Measurements from ENCODE around the gene VPS29.
A peak's percentile ranks its signal among the peaks of the same experiment; 100 is the strongest.
"Not testable (repeated sequence)": the region's sequence is repeated elsewhere in the genome, so short reads cannot be mapped to it uniquely, and the experiment has no call there.

VPS29 gene

GRCh38 chr12:110528277-110528839, 26.4 kb upstream of the VPS29 start:
- FAIRE-seq (peak; percentile 52), DNase-seq (ENCODE audit: insufficient read length, low spot score) (no peak)

GRCh38 chr12:110520876-110521712, 19.2 kb upstream of the VPS29 start:
- FAIRE-seq; DNase-seq (ENCODE audit: insufficient read length, low spot score): not testable (repeated sequence)

- DNase-seq (ENCODE audit: insufficient read length, low spot score); FAIRE-seq: not testable (repeated sequence)
Measured at GRCh38 chr12:110518014-110518413, 16.1 kb upstream of the VPS29 start.

GRCh38 chr12:110516995-110517394, 15.1 kb upstream of the VPS29 start:
- FAIRE-seq (no peak), DNase-seq (ENCODE audit: insufficient read length, low spot score) (no peak)

GRCh38 chr12:110514363-110514762, 12.5 kb upstream of the VPS29 start:
- FAIRE-seq (no peak), DNase-seq (ENCODE audit: insufficient read length, low spot score) (no peak)

DNA sequence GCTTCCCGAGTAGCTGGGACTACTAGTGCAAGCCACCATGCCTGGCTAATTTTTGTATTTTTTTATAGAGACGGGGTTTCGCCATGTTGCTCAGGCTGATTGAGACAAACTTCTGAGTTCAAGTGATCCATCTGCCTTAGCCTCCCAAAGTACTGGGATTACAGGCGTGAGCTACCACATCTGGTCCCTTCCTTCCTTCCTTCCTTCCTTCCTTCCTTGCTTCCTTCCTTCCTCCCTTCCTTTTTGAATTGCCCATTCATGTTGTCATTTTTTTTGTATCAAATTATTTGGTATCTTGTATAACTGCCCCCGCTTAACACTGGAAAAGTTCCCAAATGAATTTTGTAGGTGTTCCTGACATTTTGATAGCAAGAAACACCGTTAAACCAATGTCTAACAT, 11.9 kb upstream of the VPS29 start:
- no peak for DNase-seq (ENCODE audit: insufficient read length, low spot score)
- FAIRE-seq: no peak

DNA sequence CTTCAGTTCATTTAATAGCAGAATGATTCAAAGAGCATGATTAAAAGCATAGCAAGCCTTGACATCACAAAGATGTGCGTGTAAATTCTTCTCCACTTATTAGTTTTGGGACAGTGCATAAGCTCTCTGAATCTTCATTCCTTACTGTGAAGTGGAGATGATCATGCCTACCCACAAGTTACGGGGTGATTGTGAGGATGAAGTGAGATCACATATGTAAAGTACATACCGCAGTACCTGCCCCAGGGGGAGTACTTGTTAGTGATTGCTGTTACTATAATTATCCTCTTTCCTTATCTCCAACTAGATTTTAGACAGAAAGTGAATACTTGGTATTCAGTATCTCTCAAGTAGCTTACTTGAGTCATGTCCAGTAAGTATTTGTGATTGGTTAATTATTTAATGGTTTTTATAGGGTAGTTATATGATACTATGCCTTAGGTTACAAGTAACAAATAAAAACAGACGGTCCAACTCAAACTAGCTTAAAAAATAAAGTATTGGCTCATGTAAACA, 6.2 kb upstream of the VPS29 start:
- FAIRE-seq (no peak), DNase-seq (ENCODE audit: insufficient read length, low spot score) (no peak)

GRCh38 chr12:110505332-110505731, 3.4 kb upstream of the VPS29 start:
- no peak for DNase-seq (ENCODE audit: insufficient read length, low spot score)
- no peak for FAIRE-seq

GRCh38 chr12:110503432-110503831, 1.5 kb upstream of the VPS29 start:
- no peak for DNase-seq (ENCODE audit: insufficient read length, low spot score)
- no peak for FAIRE-seq

- FAIRE-seq (peak; percentile 81), DNase-seq (ENCODE audit: insufficient read length, low spot score) (peak; percentile 18)
Measured at GRCh38 chr12:110501399-110501751, 536 bp downstream of the VPS29 start.

- FAIRE-seq (no peak), DNase-seq (ENCODE audit: insufficient read length, low spot score) (no peak)
Measured at GRCh38 chr12:110498984-110499706, 2.8 kb downstream of the VPS29 start.

GRCh38 chr12:110475426-110475825, 26.5 kb downstream of the VPS29 start:
- FAIRE-seq (no peak), DNase-seq (ENCODE audit: insufficient read length, low spot score) (no peak)

DNA sequence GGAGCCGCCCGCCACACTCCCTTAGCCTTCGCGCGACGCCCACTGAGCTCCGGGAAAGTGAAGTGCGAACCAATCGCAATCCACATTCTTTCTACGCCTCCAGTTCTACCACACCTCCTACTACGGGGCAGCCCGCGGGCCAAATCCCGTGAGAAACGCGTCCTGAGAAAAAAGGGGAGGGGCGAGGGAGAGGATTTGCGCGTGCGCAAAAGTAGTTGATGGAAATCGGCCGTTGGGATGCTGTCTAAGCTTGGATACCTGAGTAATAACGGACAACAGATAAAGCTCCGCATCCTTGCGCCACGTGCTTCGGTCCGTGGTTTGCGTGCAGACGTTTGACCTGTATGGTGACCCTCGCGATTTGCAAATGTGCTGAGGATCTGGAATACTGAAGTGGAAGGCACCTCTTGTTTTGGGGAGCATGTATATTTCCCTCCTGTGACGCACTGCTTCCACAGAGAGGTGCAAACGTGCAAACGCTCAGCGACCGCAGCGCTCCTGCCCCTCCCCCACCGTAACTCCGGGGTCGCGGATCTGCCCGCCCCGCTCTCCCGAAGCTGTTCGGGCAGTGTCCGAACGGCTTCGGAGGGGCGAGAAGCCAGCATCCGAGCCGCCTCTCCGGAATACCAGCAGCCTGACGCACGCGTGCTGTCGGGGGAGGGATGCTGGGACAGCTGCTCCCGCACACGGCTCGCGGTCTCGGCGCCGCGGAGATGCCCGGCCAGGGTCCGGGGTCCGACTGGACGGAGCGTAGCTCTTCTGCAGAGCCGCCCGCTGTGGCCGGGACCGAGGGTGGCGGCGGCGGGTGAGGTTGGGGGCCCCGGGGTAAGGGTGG, 33.5 kb downstream of the VPS29 start, which contains the start of the genes FAM216A and GPN3:
TSS of gene FAM216A (plus strand) at position 632 of the 835 bp plus-strand sequence. CDS start at position 663, 31 bp downstream.
TSS of gene GPN3 (minus strand) at position 44 of the 835 bp plus-strand sequence. CDS start 54 bp downstream, outside the sequence.
- peak; percentile 99 for FAIRE-seq
- peak; percentile 82 for DNase-seq (ENCODE audit: insufficient read length, low spot score)

- DNase-seq (ENCODE audit: insufficient read length, low spot score) (no peak), FAIRE-seq (no peak)
Measured at GRCh38 chr12:110467847-110468213, 34.1 kb downstream of the VPS29 start.

DNA sequence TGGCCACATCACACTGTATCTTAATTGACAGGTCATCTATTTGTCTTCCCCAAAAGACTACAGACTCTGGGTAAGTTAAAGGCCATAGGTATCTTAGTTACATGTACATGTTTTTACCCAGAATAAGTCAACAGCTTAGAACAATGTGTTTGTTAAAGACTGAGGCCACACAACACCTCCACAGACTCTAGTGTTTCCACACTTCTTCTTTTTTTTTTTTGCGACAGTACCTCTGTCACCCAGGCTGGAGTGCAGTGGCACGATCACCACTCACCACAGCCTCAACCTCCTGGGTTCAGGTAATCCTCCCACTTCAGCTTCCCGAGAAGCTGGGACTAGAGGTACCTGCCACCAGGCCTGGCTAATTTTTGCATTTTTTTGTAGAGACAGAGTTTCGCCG, 35.1 kb downstream of the VPS29 start:
- DNase-seq (ENCODE audit: insufficient read length, low spot score) (no peak), FAIRE-seq (no peak)

GRCh38 chr12:110465765-110466164, 36.1 kb downstream of the VPS29 start:
- FAIRE-seq; DNase-seq (ENCODE audit: insufficient read length, low spot score): not testable (repeated sequence)

GRCh38 chr12:110465024-110465423, 36.9 kb downstream of the VPS29 start:
- no peak for FAIRE-seq
- no peak for DNase-seq (ENCODE audit: insufficient read length, low spot score)

GRCh38 chr12:110461189-110461588, 40.7 kb downstream of the VPS29 start:
- FAIRE-seq: not testable (repeated sequence)

DNA sequence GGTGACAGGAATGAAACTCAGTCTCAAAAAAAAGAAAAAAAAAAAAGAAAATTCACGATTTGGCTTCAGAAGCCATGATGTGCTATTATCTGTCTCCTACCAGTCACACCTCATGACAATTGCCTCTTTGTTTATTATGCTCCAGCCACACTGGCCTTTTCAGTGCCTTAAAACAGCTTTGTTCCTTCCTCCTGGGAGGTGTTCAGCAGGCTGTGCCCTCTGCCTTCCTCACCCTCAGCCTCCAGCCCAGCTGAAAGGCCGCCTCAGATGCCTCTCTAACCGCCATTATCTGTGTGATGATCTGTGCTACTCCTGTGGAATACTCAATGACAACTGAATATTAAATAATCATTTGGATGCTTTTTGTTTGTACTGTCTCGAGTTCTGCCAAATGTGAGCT, 43.2 kb downstream of the VPS29 start:
- FAIRE-seq (no peak), DNase-seq (ENCODE audit: insufficient read length, low spot score) (no peak)

More at GRCh38 chr12:110461189-110461588, 40.7 kb downstream of the VPS29 start:
- not testable (repeated sequence) for DNase-seq (ENCODE audit: insufficient read length, low spot score)

DNA sequence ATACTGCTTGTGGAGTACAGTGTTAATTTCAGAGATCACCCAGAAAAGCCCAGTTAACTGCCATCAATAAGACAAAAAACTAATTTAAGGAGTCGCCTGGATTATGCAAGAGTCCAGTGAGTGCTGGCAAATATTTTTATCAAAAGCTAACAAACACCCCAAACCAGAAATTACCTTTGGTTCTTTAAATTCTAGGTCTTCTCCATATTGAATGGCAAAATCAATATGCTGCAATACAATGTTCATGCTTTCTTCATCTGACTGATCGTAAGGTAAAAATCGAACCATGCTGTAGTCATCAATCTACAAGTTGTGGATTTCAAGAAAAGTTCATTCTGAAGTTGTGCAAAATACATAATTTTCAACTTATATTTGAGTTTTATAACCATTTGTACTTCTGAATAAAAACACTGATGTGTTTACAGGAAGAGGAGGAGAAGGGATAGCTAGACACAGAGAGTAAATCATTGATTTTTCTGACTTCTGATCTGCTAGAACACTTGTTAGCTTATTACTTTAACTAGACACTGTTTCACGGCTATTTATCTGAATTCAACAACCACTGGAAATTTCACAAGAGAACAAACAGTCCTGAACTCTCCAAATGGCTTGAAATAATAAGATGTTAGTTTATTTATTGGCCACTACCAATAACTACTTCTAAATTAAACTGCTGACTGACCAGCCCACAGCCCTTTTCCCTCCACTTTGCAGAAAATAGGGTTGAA, 48.2 kb downstream of the VPS29 start:
- FAIRE-seq (no peak), DNase-seq (ENCODE audit: insufficient read length, low spot score) (no peak)

Measured in GM19239 (cell line).